Colonic mucosa (tissue), 4 donors: ENCODE results near the gene SHF. TPM values are rescaled to one million over a fixed set of nuclear protein-coding genes. Genes with fewer than 3 reads are reported as not detected.

Experiments used
- DNase-seq: peaks from one replicate; pipeline ENCODE4 v3.0.0-alpha.2; 2020
- H3K27ac ChIP-seq: fragments of 200-600 bp; one replicate; pipeline ENCODE4 v1.8.0; 2021
- H3K27me3 ChIP-seq: fragments of 200-600 bp; one replicate; pipeline ENCODE4 v1.8.0; 2021
- H3K36me3 ChIP-seq: fragments of 200-600 bp; one replicate; pipeline ENCODE4 v1.8.0; 2021
- H3K4me1 ChIP-seq: fragments of 200-600 bp; one replicate; pipeline ENCODE4 v1.8.0; 2021; ENCODE audit warnings: mild to moderate bottlenecking
- H3K4me3 ChIP-seq: fragments of 200-600 bp; one replicate; pipeline ENCODE4 v1.8.0; 2021
- H3K9ac ChIP-seq, 2 donors: one replicate each; pipeline ENCODE4 v1.7.0; 2013; ENCODE audit warnings: control low read depth in 2 of 2, low read depth in 2 of 2, low read length in 2 of 2
- H3K9me3 ChIP-seq: fragments of 200-600 bp; one replicate; pipeline ENCODE4 v1.8.0; 2021
- CTCF ChIP-seq: fragments of 200-600 bp; IDR thresholded peaks from one replicate; pipeline ENCODE4 v1.8.0; 2022; ENCODE audit warnings: antibody characterized with exemption, mild to moderate bottlenecking
- intact Hi-C: fragments of 100-400 bp; cut with DNase I; formaldehyde crosslinking; loops from one replicate; pipeline ENCODE4 v1.14.1; 2022
- total RNA-seq, 2 donors: library from RNA; stranded (reverse); fragmentation: NEBNext Ultra II Directional in 1 of 2; extraction: Animal tissue kit (Norgen Biotek cat#: 25700) in 1 of 2; gene quantifications; one replicate each; pipeline ENCODE4 v1.2.1, GENCODE V29; 2021
- donor health status: healthy.
- donor health status: DM: no; HTN: no; CAD: no.
- donor health status: DM: no; HTN: no; CAD: no.

Gene SHF
- total RNA-seq, 2 donors from 2014 or later = 8.7 to 14.7 TPM

DNA sequence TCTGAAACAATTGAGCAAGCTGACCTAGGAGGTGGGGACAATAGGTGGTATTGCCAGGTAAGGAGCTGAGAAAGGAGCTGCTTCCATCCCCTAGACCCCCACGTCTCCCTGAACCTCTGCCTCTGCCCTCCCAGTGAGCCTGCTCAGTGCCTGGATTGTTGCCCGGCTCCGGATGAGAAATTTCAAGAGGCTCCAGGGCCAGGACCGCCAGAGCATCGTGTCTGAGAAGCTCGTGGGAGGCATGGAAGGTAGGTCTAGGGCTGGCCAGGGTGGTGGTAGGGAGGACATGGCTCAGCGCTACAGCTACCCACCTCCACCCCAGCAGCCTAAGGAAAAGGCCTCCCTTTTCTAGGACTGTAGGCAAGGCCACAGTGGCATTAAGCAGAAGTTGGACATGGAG is 44.7 kb downstream of the SHF start:
- Histone ChIP-seq H3K9ac (no peak overlapping the region), H3K4me1 (no peaks in the 10 kb centered on the region), H3K27ac (no peak overlapping the region), H3K4me3 (no peak overlapping the region), H3K36me3 (no peaks in the 10 kb centered on the region), H3K9me3 (no peaks in the 10 kb centered on the region), H3K27me3 (no peaks in the 10 kb centered on the region)
- intact Hi-C loops = no loop called here
- no peak for DNase-seq
- no peak for TF ChIP-seq CTCF

GRCh38 chr15:45141386-45141785 is 46.4 kb downstream of the SHF start:
- Histone ChIP-seq H3K27me3 (no peaks in the 10 kb centered on the region), H3K27ac (no peak overlapping the region), H3K4me1 (no peaks in the 10 kb centered on the region), H3K36me3 (no peaks in the 10 kb centered on the region), H3K9me3 (no peaks in the 10 kb centered on the region), H3K9ac (no peak overlapping the region), H3K4me3 (no peak overlapping the region)
- DNase-seq = no peak
- intact Hi-C loops = no loop called here
- no peak for TF ChIP-seq CTCF

DNA sequence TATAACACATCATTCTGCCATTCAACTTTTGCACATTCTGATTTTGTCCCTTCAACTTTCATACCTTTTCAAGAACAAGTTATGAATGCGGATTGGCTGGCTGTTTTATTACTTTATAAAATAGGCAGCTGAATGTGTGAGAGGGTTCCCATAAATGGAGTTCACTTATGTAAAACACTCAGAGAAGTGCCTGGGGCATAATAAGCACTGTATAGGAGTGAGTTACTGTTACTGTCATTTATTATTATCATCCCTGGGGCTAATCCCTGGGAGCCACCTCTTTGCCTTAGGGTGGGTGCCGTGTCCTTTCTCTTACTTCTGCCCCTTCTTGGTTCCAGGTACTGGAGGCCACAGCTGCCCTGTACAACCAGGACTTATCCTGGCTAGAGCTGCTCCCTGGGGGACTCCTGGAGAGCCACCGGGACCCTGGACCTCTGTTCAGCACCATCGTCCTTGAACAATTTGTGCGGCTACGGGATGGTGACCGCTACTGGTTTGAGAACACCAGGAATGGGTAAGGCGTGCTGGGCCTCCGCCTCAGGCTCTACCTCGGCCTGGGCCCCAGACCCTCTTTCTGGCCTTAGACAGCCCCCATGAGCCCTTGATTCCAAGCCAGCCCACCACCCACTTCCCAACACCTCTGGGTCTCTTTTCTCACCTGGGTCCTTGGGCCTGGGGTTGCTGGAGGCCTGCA is 47.1 kb downstream of the SHF start:
- Histone ChIP-seq H3K36me3 (no peaks in the 10 kb centered on the region), H3K9ac (no peak overlapping the region), H3K4me3 (no peak overlapping the region), H3K4me1 (no peaks in the 10 kb centered on the region), H3K27ac (no peak overlapping the region), H3K9me3 (no peaks in the 10 kb centered on the region), H3K27me3 (no peaks in the 10 kb centered on the region)
- no peak for DNase-seq
- no peak for TF ChIP-seq CTCF
- intact Hi-C loops = no loop called here

DNA sequence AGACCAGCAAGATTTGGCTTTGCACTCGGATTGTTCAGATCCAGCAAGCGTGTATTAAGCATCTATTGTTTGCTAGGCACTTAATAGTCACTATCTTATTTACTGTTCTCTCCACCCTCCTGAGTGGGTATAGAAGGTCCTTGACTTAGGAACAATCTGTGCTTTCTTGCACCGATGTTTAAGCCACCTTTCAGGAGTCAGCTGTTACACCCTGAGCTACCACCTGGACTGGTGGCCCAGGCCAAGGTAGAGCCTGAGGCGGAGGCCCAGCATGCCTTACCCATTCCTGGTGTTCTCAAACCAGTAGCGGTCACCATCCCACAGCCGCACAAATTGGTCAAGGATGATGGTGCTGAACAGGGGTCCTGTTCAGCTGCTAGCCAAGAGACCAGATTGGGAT is 48.0 kb downstream of the SHF start:
- no peak for TF ChIP-seq CTCF
- H3K27ac ChIP-seq = no peak overlapping the region
- H3K4me1 ChIP-seq = peaks cover 5% of the 10 kb centered on the region
- H3K36me3 ChIP-seq = no peaks in the 10 kb centered on the region
- H3K4me3 ChIP-seq = no peak overlapping the region
- no peaks in the 10 kb centered on the region for H3K9me3 ChIP-seq
- H3K27me3 ChIP-seq = no peaks in the 10 kb centered on the region
- no peak overlapping the region for H3K9ac ChIP-seq
- DNase-seq = no peak
- intact Hi-C loops = no loop called here

DNA sequence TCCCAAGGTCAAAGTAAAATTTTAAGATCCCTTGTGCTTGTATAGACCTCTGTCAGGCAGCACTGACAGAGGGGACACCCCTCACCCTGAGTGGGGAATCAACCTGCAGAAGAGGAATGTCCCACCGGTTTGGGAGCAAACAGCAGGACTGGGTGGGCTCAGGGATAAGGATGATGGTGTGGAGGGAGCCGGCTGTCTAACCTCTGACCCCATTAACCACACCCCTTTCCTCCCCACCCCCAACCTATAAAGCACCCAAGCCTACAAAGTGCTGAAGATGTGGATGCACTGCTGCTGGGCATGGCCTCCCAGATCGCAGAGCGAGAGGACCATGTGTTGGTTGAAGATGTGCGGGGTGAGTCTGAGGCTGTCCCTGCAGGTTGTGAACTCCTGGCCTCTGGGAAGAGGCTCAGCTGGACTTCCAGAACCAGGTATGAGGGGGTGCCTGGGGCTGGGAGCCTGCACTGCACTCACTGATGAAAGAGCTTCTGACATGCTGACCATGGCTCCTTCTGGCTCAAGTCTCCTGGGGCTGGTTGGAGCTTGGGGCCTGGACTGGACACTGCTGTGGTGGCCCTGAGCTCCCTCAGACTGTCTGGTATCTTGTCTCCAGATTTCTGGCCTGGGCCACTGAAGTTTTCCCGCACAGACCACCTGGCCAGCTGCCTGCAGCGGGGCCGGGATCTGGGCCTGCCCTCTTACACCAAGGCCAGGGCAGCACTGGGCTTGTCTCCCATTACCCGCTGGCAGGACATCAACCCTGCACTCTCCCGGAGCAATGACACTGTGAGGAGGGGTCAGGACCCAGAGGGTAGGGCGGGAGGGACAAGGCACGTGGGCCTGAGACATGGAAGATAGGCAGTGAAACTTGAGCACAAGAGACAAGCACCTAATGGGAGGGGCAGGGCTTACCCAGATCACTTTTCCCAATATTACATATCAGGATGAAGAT is 48.7 kb downstream of the SHF start:
- H3K4me1 ChIP-seq = peaks cover 7% of the 10 kb centered on the region
- no peak overlapping the region for H3K4me3 ChIP-seq
- no peaks in the 10 kb centered on the region for H3K9me3 ChIP-seq
- intact Hi-C loops = no loop called here
- no peak overlapping the region for H3K27ac ChIP-seq
- no peak for TF ChIP-seq CTCF
- peaks cover under 1% of the 10 kb centered on the region for H3K27me3 ChIP-seq
- no peak for DNase-seq
- H3K9ac ChIP-seq = no peak overlapping the region
- no peaks in the 10 kb centered on the region for H3K36me3 ChIP-seq
